Gastroesophageal sphincter (tissue), 4 donors: ENCODE data around the gene MEGF6. TPM values are rescaled to one million over a fixed set of nuclear protein-coding genes. Genes with fewer than 3 reads are reported as not detected.
A peak's percentile ranks its signal among the peaks of the same experiment; 100 is the strongest.

Experiments
- ATAC-seq: fragments of 150-250 bp; one replicate; pipeline ENCODE4 v1.9.1; 2016; ENCODE audit warnings: mild to moderate bottlenecking, moderate library complexity
- H3K27ac ChIP-seq, 4 donors: fragments of 200-600 bp; sonication (generic) in 3 of 4; 1 replicate in 3 of 4; 2 replicates in 1 of 4; pipeline ENCODE4 v1.5.1; 2016 to 2019
- H3K27me3 ChIP-seq: fragments of 200-600 bp; sonication (generic); one replicate; pipeline ENCODE4 v1.5.1; 2019
- H3K36me3 ChIP-seq, 2 donors: fragments of 200-600 bp; sonication (generic); one replicate each; pipeline ENCODE4 v1.5.1; 2019; ENCODE audit warnings: control low read depth in 1 of 2
- H3K4me1 ChIP-seq, 3 donors: fragments of 200-600 bp; sonication (generic); 1 replicate in 2 of 3; 2 replicates in 1 of 3; pipeline ENCODE4 v1.5.1; 2016 to 2019; ENCODE audit warnings: control low read depth in 2 of 3
- H3K4me3 ChIP-seq, 2 donors: fragments of 200-600 bp; sonication (generic); one replicate each; pipeline ENCODE4 v1.5.1; 2019; ENCODE audit warnings: mild to moderate bottlenecking in 1 of 2, moderate library complexity in 1 of 2
- H3K9me3 ChIP-seq, 3 donors: fragments of 200-600 bp; sonication (generic); one replicate each; pipeline ENCODE4 v1.5.1; 2017 to 2019; ENCODE audit warnings: control low read depth in 2 of 3
- CTCF ChIP-seq, 4 experiments: fragments of 200-600 bp in 2 of 4; fragments of 450-650 bp in 2 of 4; sonication (generic) in 1 of 4; IDR thresholded peaks; one replicate each; pipeline ENCODE4 v1.5.1; 2017 to 2019; ENCODE audit warnings: antibody characterized with exemption in 4 of 4, mild to moderate bottlenecking in 2 of 4, moderate library complexity in 2 of 4
- EP300 ChIP-seq: sonication (generic); formaldehyde crosslinking; IDR thresholded peaks from one replicate; pipeline ENCODE4 v1.6.1; 2017; ENCODE audit warnings: antibody characterized with exemption, mild to moderate bottlenecking
- POLR2A ChIP-seq, 2 donors: fragments of 450-650 bp; IDR thresholded peaks; one replicate each; pipeline ENCODE4 v1.6.1; 2017; ENCODE audit warnings: antibody characterized with exemption in 2 of 2, mild to moderate bottlenecking in 2 of 2, moderate library complexity in 1 of 2
- POLR2AphosphoS5 ChIP-seq: sonication (generic); formaldehyde crosslinking; IDR thresholded peaks from one replicate; pipeline ENCODE4 v1.6.1; 2017; ENCODE audit warnings: antibody characterized with exemption
- WGBS, 2 donors: methylation state at CpG; one replicate each; pipeline ENCODE4 v1.1.5; 2018; ENCODE audit warnings: low coverage in 1 of 2; 5-methylcytosine and 5-hydroxymethylcytosine counted together
- total RNA-seq, 4 donors: library from RNA; depleted of rRNA; stranded (reverse); fragments of >200 nt; gene quantifications; one replicate each; pipeline ENCODE4 v1.1.0, GENCODE V29; 2016

MEGF6 gene
- total RNA-seq, 4 donors from 2014 or later, result 4.7 to 15.5 (median 10.8) TPM

- Histone ChIP-seq H3K4me3 (no peak overlapping the region), H3K4me1 (peaks cover 0 to 29% (median 6%) of the 10 kb centered on the region in 3 donors), H3K27me3 (peaks cover 8% of the 10 kb centered on the region), H3K9me3 (no peaks in the 10 kb centered on the region), H3K36me3 (no peaks in the 10 kb centered on the region), H3K27ac (no peak overlapping the region)
- ATAC-seq, result no peak
- TF ChIP-seq POLR2A (IDR thresholded peaks at IDR 0.05), result no peak
- 76 to 100% methylated on average over 3 of the region's 12 CpGs for WGBS, 2 donors
Measured at GRCh38 chr1:3535732-3536131, 75.6 kb downstream of the MEGF6 start.

- TF ChIP-seq EP300, result no peak
- no peak for TF ChIP-seq CTCF (IDR thresholded peaks at IDR 0.05)
- TF ChIP-seq POLR2AphosphoS5, result no peak
- TF ChIP-seq POLR2A (IDR thresholded peaks at IDR 0.05), result no peak
- H3K27ac ChIP-seq, result no peak overlapping the region
- H3K4me1 ChIP-seq, result peaks cover 0 to 32% (median 13%) of the 10 kb centered on the region in 3 donors
- ATAC-seq, result no peak
- H3K4me3 ChIP-seq, result no peak overlapping the region
- no peaks in the 10 kb centered on the region for H3K36me3 ChIP-seq
- 89% methylated on average over 3 of the region's 17 CpGs; no CpG with 5 or more reads in 1 of the 2 donors for WGBS, 2 donors
- no peaks in the 10 kb centered on the region for H3K9me3 ChIP-seq
- peaks cover 15% of the 10 kb centered on the region for H3K27me3 ChIP-seq
Measured at GRCh38 chr1:3534803-3535637, 76.3 kb downstream of the MEGF6 start.

GRCh38 chr1:3533067-3534048 is 78.0 kb downstream of the MEGF6 start:
- WGBS, 2 donors, result 90% methylated on average over 2 of the region's 30 CpGs; no CpG with 5 or more reads in 1 of the 2 donors
- Histone ChIP-seq H3K27me3 (peaks cover 30% of the 10 kb centered on the region), H3K27ac (no peak overlapping the region), H3K4me3 (no peak overlapping the region), H3K9me3 (no peaks in the 10 kb centered on the region), H3K36me3 (no peaks in the 10 kb centered on the region), H3K4me1 (peaks cover 0 to 34% (median 10%) of the 10 kb centered on the region in 3 donors)
- TF ChIP-seq POLR2A (IDR thresholded peaks at IDR 0.05) (no peak), CTCF (IDR thresholded peaks at IDR 0.05) (no peak), EP300 (no peak), POLR2AphosphoS5 (no peak)
- no peak for ATAC-seq

GRCh38 chr1:3531928-3532327 is 79.4 kb downstream of the MEGF6 start:
- no peak for TF ChIP-seq CTCF (IDR thresholded peaks at IDR 0.05)
- TF ChIP-seq EP300, result no peak
- no peak for TF ChIP-seq POLR2A (IDR thresholded peaks at IDR 0.05)
- no peak for TF ChIP-seq POLR2AphosphoS5
- H3K27ac ChIP-seq, result peak overlapping the region in 3 of 4 donors; percentile 73 to 84 (median 74)
- peak overlapping the region in 1 of 2 donors; percentile 77 for H3K4me3 ChIP-seq
- ATAC-seq, result peak; percentile 3
- peaks cover 0 to 34% (median 10%) of the 10 kb centered on the region in 3 donors for H3K4me1 ChIP-seq
- WGBS, 2 donors, result no CpG with 5 or more reads among the region's 10 CpGs
- peaks cover 45% of the 10 kb centered on the region for H3K27me3 ChIP-seq
- no peaks in the 10 kb centered on the region for H3K36me3 ChIP-seq
- no peaks in the 10 kb centered on the region for H3K9me3 ChIP-seq
